GM18867 (cell line): ENCODE data around the gene TLE3.

Source experiments
- ATAC-seq: cut with Tn5 transposase; IDR thresholded peaks from one replicate; pipeline ENCODE4 v1.9.1; 2021; ENCODE audit warnings: mild to moderate bottlenecking, moderate library complexity; ENCODE audit not compliant: unreplicated experiment

TLE3 gene

DNA sequence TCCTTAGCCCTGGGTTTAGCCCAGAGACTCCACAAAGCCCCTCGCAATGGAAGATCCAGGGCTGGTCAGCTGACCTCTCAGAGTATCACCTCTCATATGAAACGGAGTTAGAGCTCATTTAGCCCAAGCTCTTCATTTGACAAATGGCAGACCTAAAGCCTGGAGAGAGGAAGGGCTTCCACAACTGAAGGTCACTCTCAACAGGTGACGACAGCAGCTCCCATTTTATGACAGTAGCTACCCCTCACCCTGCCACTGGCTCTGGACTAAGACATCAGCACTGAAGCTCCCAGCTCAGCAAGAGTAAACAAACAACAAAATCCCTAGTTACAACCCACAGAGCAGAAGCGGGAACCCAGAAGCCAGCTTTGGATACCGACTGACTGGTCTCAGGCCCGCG, 33.7 kb downstream of the TLE3 start:
- ATAC-seq = no peak

DNA sequence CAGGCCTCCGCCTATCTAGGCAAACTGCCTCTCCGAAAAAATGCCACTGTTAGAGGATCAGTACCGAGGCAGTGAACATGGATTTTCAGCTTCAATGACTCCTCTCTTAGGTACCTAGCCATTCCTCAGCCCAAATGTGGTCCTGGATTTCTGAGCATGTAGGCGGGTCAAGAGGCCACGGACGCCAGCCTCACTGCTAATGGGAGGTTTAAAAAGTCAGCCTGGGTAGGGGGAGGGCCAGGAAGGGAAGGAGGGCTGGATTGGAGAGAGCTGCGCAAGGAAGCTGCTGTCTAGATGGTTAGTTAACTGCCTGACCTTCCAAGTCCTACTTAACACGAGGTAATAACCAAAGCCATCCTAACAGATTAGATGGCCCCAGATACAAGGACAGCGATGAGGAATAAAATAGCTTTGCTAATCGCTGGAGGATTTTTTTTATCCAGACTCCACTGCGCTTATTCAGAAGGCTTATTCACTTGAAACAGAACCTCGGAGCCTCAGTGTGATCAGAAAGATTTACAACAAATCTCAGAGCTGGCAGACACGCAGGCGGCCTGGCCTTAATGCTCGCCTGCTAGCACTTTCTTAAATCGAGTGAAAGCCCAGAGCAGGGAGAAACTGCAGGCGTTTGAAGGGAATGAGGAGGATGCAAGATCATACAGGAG, 34.3 kb downstream of the TLE3 start:
- no peak for ATAC-seq

DNA sequence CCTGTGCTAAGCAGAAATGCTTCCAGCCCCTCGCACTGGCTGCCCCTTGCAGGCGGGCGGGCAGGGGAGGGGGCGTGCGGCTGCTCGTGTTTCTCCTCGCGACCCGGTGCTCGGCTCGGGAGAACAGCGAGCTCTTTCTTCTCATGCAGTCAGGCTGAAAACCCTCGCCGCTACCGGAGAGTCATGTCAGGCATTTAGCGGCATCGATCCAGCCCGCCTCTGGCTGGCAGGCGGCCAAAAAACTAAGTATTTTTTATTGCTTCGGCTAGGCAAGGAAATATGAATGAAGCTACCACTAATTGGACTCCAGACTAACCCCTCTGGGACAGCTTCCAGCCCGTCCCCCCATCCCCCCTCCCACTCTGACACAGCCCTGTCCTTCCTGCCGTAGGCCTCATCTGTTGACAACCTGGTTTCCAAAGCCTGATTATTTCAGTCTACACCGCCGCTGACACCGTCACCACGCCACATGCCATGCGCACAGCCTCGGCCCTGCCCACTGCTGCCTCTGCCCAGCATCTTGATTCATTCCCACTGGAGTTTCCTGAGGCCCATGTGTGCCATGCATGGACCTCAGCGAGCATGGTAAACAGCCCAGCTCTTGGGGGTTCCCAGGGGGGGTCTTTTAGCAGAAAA, 35.3 kb downstream of the TLE3 start:
- no peak for ATAC-seq

DNA sequence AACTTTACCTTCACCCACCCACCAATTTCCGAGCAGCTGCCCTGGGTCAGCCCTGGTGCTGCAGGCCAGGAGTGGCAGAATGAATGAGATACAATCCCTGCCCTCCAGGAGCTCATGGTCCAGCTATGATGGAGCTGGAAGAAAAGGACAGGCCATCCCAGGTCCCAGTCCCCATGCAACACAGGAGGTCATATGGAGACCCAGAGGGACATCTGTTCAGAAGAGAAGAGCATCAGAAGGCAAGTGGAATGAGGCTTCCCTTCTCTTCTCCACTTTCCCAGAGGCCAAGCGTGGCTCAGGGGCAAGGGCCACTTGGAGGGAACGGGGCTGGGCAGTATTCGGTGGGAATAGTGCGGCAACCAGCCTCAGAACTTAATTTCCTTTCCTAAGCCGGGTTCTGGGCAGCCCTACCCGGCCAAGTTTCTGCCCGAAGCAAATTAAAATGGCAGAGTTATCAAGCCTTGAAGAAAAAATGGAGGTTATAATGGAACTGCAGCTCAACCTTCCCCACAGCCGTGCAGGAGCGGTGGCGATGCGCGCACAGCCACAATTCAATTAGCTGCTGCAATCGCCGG, 35.9 kb downstream of the TLE3 start:
- ATAC-seq = no peak

DNA sequence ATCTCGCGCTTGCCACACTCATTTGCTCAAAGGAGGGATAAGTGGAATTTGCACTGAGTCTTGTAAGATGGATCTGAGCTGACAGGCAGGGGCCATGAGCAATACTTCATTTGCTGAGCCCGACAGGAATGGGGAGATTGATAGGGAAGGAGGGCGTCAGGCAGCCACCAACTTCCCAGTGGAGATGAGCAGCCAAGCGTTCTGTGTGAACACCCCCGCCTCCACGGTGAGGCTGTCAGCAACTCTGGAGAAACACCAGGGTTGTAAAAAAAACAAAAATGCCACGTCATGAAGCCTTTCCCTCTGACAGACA, 36.8 kb downstream of the TLE3 start:
- no peak for ATAC-seq

DNA sequence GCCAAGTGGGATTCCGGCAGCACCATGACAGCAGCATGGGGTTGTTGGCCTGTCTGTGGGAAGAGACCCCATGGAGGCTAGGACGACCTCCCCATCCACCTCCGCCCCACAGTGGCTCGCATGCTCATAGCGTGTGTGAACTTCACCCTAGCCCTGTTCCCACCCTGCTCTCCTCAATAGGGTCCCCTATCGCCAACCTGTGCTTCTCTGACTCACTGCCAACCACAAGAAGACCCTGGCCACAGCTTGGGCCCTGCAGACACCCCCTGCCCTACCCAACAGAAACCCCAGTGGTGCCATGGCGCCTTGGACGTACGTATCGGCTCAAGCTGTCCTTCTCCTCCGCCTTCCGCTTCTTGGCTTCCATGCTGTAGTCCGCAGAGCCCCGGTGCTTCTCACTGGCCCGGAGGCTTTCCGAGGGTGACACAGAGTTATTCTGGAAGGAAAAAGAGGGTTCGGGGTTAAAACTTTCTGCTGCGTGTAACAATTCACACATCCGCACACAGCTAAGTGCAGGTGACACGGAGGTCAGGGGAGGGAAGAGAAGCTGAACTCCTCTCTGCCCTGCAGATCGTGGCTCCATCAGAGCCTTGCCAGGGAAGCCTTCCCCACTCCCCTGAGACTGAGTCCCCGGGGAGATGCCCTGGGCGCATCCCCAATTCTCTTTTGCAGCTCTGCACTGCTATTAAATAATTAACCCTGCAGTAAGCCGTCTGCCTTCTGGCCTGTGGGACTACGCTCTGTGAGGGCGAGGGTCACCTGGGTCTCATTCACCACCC, 37.3 kb downstream of the TLE3 start:
- no peak for ATAC-seq

DNA sequence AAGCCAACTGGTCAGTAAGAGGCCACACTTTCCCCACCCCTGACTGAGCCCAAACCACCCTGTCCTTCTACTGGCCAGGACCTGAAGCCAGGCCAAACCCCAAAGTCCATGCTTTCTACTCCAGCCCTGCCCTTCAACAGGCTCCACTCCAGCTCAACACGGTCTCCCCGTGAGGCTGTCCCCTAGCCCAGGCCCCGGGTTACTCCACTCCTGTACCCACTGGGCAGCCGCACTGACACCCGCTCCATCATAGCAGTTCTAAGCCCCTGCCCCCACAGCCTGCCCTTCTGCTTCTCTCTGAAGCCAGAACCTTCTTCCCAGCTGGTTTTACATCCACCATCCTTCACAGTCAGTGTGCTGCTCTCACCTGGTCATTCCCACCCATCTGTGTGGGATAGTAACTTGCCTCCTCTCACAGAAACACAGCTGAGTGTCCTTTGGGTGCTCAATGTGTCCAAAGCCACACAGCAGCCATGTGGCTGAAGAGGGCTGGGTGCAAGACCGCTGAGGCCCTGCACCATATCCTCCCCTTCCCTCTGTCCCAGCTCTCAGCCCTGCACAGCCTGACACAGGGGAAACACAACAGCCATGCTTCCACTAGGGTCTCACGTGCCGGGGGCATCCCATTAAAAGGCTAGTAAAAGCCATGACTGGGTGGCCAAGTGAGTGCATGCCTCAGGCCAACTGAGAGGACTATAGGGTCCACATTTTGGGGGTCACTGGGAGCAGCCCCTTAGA, 38.1 kb downstream of the TLE3 start:
- ATAC-seq = no peak

DNA sequence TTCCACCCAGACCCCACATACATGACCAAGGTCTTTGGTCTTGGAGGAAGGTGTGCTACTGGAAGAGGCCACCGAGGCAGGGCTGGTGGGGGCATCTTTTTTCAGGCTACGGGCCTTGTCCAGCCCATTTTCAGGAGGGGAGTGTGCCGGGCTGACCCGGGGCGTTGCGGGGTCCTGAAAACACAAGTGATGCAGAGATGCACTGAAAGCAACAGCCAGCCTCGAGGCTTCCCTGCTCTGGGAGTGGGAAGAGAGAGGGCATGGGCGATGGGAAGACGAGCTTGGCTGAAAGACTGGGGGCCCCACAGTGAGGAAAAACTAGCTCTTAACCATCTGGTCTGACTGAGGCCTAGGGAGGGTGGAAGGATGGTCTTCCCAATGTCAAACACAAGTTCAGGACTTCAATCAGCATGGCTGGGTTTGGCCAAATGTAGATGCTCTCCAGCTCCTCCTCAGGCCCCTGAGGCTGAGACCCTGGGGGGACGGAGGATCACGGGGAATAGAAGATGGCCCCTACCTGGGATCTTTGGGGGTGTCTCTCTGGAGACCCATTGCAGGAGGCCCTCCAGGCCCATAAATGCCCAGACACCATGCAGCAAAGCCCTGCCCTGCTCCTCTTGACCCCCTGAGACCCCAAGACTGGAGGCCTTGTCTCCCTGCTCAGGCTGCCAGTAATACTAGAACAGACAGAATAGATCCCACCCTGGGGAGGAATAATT, 38.9 kb downstream of the TLE3 start:
- no peak for ATAC-seq

DNA sequence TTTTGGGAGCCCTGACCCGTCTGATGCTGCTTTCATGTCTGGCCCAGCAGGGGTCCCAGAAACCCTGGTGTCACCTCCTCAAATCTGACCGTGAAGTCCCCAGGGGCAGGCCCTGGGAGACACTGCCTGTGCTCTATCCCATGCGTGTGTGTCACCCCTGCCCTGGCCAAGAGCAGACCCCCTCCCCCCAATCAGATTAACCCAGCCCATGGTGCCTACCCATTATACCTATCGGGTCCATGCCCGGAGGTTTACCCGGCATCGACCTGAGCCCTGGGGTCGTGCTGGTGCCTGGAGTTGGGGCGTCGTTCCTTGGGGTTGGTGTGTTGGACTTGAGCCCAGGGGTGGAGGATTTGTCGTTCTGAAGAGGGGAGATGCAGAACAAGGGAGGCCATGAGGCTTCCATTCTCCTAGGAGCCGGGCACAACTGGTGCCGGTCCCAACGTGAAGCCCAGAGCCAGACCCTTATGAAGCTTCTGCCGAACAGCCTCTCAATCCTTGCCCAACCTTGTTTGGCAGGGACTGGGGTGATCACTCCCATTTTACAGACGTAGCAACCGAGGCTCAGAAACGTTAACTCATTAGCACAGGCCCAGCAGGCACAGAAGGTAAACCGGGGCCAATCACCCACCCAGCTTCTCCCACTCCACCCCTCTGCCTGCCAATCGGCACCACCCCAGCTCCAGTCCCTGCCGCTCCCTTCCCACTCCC, 39.6 kb downstream of the TLE3 start:
- no peak for ATAC-seq

DNA sequence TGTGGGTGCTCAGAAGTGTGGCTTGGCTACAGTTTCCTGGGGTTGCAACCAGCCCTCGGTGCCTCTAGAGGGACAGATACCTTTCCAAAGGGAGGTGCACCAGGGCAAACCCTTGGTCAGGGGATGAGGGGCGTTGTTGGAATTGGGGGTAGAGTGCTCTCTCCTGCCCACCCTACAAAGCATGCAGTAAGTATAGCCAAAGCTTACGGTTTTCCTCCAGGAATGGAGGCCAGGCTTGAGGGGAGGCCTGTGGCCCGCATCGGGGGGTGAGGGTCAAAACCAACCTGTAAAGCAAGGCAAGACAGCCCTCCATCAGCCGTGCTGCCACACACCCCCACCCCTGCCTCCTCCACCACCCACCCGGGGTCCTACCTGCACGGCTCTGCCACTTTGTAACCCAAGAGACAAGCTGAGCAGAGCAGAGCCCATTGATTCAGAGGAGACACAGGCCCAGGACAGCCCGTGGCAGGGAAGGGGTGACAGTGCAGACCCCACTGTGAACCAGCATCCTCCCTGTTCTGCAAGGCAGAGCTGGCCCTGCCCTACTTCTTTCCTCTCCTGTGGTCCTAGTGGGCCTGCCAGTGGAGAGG, 41.5 kb downstream of the TLE3 start:
- ATAC-seq = no peak

DNA sequence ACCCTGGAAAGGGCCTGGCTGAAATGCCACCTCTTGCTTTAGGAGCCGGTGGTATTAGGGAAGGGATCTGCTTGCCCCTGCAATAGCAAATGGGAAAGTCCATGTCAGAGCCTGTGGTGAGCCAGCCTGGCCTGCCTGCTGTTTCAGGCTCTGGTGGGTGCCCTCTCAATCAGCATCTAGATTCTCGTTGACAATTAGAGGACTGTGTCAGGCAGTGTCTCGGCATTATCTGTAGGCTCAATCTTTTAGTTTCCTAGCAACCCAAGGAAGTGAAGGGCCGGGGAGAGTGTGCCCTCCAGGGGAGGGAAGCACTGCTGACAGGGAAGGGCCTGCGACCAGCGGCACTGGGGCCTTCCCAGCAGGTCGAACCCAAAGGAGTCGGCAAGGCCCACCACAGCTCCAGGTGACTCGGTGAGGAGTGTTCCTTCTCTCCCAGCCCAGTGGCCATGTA, 42.1 kb downstream of the TLE3 start:
- no peak for ATAC-seq

DNA sequence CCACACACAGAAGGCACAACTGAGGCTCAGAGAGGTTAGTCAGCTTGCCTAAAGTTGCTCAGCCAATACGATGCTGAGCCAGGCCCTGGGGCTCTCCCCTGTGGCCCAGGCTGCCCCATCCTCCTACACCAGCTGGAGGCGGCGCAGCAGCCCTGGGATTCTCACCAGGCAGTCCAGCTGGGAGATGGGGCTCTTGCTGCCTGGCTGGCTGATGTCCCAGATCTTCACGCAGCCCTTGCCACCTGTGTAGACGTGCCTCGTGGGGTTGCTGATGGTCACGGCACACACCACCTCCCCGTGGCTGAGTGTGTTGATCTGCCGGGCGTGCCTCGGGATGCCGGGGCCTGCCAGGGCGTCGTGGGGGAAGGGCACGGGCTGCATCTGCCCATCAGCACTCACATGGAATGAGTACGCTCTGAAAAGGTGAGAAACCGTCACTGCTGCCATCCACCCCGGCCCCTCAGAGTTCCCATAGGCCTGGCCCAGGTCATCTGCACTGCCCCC, 42.8 kb downstream of the TLE3 start:
- no peak for ATAC-seq

DNA sequence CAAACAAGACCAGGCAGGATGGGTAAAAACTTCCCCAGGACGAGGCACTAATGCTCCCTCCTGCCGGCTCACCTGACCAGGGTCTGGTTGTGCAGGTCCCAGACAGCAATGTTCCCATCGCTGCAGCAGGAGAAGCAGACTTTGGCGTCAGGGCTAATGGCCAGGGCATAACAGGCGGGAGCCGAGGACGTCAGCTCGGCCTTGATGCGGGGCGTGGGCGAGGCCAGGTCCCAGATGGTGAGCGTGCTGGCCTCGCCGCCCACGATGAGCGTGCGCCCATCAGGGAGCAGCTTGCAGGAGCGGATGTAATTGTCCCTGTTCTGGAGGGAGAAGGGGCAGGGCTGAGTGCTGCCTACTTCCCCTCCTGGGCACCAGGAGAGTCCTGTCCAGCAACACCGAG, 43.4 kb downstream of the TLE3 start:
- no peak for ATAC-seq

DNA sequence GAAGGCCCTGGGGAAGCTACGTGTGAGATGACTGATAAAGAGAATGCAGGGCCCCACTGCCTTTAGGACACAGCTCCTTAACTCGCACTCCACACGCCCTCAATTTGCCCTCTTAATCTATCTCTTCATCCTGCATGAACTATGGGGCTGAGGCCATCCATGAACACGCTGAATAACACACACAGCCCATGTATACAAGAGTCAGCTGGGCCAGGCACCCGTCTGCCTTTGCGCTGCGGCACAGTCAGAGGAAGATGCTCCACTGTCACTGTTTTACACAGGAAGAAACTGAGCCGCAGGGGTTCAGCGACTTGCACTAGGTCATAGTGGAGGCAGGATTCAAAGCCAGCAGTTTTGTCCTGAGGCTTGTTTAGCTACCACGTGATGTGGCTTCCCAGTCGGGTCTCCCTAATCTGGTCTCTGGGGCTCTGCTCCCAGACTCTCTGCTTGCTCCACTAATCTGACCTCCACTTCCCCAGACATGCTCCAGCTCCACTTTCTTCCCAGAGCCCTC, 43.9 kb downstream of the TLE3 start:
- no peak for ATAC-seq

DNA sequence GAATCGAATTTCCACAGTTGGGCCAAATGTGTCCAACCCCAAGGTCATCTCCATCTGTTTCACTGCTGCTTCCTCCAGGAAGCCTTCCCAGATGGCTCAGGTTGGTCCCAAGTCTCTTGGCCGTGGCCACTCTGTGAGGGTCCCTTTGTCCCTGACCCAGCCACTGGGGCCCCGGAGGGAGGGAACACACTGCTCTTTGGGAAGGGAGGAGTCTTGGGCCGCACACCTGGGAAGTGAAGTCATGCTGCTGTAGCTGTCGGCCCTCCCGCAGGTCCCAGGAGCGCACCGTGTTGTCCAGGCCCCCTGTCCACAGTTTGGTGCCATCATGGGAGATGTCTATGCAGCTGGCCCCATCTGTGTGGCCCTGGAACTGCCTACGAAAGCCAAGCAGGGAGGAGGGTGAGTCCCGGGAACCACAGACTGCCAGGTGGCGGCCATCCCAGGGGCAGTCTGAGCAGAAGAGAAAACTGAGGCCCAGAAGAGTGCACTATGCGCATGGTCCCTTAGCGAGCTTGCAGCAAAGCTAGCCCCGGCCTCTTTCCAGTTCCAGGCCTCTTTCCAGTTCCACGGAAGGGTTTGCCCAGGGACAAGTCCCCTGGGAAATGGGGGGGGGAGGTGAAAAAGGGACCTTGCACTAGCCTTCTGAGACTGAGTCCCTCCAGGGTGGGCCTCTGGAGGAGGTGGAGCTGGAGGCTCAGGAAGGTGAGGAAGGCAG, 44.6 kb downstream of the TLE3 start:
- ATAC-seq = no peak

DNA sequence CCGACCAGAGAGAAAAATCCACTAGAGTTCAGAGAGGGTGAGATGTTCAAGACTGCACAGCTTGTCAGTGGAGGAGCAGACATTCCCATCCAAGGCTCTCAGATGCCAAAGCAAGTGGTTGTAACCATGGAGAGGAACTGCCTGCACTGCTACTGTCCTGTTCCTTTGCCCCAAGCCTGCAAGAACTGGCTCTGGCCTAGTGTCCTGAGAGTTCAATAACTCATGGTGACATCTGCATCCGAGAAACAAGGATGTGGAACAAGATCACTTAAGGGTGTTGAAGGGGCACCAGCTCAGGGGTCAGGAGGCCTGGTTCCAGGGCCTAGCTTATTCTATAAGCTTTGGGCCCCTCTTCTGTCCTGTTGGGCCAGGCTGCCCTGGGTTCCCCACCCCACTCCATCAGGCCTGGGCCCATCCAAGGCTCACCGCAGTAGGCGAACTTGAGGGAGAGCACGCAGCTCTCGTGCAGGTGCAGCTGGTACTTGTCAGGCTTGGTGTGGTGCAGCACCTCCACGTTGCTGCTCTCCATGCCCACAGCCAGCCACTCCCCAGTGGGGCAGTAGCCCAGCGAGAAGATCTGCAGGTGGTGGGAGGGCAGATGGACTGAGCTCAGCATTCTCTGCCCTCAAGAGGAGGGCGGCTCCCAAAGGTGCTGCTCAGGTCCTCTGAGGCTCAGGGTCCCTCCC, 45.6 kb downstream of the TLE3 start:
- no peak for ATAC-seq

DNA sequence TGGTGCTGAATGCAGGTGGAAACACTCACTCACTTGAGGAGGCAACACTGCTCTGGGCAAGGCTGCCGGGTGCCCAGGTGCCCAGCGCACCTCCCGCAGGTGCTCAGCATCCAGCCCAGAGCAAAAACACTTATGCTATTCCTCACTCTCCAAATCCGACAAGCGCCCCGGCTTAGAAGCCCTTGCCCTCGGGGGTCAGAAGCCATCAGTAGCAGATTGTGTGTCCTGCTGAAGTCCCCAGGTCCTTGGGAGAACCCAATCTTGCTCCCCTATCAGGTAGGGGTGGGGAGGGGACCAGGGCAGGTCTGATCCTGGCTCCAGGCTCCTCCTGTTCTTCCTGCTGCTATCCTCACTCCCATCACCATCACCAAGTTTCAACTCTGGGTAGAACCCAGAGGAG, 46.7 kb downstream of the TLE3 start:
- no peak for ATAC-seq

DNA sequence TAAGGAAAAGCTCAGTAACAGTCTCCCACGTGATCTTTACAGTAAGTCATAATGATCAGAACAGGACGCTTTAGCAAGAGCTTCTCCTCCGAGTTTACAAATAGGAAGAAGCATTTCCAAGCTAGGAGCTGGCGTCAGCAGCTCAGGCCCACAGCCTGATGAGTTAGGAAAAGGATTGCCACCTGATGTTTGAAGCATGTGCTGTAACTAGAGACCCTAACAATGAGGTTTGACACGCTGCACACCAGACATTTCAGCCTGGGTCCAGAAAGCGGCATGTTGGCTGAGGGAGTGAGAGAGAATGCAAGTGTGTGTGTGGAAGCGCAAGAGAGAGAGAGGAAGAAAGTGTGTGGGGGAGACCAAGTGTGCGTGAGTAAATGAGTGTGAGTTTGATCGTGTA, 47.3 kb downstream of the TLE3 start:
- no peak for ATAC-seq
